Glomerular endothelial cell (primary cell): ENCODE data around the gene GRIK3. TPM values are rescaled to one million over a fixed set of nuclear protein-coding genes. Genes with fewer than 3 reads are reported as not detected.

Experiments
- DNase-seq: peaks from one replicate; pipeline ENCODE4 v3.0.0-alpha.2; 2011; ENCODE audit warnings: low read depth, low spot score; ENCODE audit errors: extremely low read depth
- total RNA-seq: library from RNA; depleted of rRNA; stranded (reverse); fragments of >200 nt; gene quantifications from 2 replicates; pipeline ENCODE4 v1.2.3, GENCODE V29; 2015

Gene GRIK3
- total RNA-seq, 1 donor from 2014 or later, result not detected

DNA sequence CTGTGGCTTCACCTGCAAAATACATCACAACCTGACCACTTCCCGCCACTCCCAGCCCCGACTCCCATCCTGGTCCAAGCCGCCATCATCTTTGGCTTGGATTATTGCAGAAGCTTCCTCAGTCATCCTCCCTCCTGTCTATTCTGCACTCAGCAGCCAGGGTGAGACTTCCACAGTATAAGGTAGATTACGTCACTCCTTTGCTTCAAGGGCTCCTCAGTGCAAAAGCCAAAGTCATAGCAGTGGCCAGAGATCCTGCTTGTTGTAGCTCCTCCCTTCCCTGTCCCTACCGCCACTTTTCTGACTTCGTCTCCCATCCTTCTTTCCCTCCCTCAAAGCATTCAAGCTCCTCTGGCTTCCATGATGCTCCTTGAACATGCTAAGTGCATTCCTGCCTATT lies 152.8 kb downstream of the GRIK3 start:
- no peak for DNase-seq

DNA sequence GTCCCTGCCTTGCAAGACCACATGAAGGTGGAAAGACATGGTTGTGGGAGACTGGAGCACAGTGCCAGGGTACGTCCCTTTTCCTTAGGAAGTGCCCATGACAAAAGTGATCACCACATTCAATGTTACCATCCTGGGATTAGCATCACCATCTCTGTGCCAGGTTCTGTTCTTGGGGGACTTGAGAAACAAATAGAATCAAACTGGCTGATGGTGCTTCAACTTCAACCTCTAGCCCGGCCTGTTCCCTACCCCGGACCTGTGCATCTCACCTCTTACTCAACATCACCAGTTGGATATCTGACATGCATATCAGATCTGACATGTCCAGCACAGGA lies 153.3 kb downstream of the GRIK3 start:
- DNase-seq, result no peak

DNA sequence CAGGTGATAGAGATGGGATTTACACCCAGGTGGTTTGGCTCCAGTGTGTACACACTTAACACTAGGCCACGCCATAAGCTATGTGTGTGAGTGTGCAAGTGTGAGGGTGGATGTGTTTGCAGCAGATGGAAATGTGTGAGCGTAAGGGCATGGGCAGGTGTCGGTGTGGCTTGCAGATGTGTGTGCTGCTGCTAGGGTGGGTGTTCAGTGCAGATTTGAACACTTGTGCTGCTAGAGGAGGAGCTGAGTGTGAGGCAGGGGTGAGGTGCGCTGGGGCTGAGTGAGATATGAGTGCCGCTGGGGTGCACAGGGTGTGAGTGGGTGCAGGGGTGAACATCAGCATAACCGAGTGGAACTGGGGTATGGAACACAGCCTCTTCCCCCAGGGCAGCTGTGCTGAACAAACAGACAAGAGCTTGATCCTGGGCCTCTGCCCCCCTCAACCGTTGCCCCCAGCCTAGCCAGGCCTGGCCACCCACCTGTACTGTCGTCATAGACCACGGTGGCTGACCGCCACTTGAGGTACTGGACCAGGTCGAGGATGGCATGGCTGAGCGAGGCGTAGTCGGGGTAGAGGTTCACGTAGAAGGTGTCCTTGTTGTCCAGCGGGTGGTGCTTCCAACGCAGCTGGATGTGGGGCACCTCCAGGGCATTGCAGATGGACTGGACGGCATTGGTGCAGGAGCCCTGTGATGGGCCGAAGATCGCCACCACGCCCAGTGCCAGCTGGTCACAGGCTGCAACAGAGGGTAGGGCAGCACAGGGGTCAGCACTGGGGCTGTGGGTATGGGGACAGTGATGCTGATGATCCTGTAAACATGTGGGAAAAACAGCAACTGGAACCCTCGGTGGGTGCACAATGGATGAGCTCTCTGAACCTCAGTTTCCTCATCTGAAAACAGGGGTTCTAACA lies 153.9 kb downstream of the GRIK3 start:
- no peak for DNase-seq

- DNase-seq, result no peak
Measured at GRCh38 chr1:36879613-36880012, 154.7 kb downstream of the GRIK3 start.

DNA sequence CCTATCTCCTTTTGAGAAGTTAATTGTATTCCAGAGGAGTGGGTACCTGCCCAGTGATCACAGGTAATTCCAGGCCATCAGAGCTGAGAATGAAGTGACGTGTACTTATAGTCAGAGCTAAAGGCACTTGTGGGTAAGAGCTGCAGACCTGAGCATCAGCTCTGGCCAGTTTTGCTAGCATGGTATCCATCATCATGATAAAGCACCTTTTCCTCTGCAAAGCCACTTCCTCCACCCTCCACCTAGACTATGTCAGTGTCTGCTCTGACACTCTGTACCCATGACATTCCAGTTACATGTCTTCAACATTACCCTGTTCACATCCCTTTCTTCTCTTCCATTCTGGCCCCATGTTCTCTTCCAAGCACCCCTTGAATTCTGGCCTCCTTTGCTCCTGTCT lies 157.3 kb downstream of the GRIK3 start:
- no peak for DNase-seq

DNA sequence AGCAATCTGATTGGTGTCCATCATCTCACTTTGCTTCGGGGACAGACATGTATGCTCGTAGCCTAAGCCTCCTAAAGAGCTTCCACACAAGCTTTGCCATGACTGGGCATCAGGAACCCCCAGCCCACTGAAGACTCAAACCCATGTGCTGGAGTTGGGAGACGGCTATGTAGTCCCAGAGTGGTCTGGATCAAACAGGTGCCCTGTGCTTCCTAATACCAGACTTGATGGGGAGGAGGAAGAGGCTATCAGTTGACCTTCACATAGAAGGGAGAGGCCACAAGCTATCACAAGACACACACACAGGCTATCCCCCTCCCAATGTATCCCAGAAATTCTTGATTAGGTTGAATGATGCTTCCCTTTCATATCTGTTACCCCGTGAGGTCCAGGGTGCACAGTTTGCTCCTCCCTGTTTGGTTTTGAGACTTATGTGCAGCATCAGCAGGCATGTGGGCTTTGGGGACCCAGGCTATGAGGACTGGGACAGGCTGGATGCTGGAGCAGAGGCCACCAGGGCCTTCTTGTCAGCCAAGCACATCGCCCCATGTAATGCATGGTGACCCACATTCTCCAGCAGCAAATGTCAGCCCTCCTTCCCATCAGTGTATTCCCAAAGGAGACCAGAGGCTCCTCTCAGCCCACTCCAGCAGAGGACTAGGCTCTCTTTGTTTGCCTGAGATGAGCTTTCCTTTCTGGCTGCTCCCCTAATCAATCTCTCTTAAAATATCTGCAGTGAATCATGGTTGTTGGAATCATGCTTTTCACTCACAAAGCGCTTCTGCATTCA lies 159.8 kb downstream of the GRIK3 start:
- no peak for DNase-seq

GRCh38 chr1:36872858-36873257 lies 161.5 kb downstream of the GRIK3 start:
- no peak for DNase-seq

GRCh38 chr1:36872126-36872754 lies 162.1 kb downstream of the GRIK3 start:
- DNase-seq, result no peak

GRCh38 chr1:36871146-36871971 lies 163.0 kb downstream of the GRIK3 start:
- no peak for DNase-seq

DNA sequence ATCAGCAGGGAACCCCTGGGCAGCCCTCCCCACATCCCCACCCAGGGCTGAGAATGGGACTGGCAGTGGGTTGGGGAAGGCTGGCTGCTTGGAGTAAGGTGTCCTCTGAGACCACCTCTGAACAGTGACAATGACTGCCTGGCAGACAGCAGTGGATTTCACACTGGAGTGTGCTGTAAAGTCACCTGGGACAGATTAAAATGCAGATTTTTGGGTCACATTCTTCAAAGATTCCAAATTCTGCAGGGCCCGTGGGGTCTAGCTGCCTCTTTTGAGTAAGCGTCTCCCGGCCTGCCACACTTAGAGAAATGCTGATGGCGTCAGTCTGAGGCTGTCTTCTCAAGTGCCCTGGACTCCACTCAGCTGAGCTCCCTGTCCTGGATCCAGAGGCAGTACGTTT lies 164.5 kb downstream of the GRIK3 start:
- no peak for DNase-seq

- DNase-seq, result no peak
Measured at GRCh38 chr1:36869054-36869453, 165.3 kb downstream of the GRIK3 start.

- no peak for DNase-seq
Measured at GRCh38 chr1:36867575-36867974, 166.7 kb downstream of the GRIK3 start.

DNA sequence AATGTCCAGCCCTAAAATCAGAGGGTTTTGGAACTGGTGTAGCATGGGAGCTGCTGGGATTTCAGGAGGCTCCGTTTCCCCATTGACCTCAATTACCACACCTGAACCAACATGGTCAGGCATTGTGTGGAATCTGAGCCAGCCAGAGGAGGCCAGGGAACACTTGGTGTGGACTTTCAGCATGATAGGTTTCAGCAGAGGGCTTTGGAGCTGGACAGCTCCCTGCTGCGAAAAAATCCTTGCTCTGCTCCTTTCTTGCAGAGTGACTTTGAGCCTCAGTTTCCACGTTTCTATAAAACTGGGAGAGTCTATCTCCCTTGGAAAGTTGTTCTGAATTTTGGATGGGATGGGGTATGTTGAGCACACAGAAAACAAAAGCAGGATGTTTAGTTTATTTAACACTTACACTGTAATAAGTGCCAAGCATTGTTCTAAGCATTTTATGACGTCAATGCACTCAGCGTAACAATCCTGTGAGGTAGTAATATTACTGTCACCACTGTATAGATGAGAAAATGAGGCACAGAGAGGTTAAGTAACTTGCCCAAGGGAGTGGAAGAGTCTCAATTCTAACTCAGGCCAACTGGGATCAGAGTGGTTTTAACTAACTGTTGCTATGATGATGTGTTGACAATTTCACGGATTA lies 168.0 kb downstream of the GRIK3 start:
- no peak for DNase-seq

DNA sequence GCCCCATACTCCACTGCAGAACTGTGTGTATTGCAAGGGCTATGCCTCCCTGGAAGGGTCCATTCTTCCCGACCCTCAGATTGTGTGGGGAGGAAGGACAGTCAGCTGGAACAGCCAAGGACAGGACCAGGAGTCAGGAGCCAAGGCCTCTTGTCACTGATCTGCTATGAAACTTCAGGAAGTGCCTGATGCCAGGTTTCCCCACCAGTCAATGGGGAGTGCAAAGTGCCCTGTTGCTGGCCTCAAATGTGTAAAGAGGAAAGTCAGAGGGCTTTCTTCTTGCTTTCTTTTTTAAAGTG lies 168.8 kb downstream of the GRIK3 start:
- DNase-seq, result no peak

DNA sequence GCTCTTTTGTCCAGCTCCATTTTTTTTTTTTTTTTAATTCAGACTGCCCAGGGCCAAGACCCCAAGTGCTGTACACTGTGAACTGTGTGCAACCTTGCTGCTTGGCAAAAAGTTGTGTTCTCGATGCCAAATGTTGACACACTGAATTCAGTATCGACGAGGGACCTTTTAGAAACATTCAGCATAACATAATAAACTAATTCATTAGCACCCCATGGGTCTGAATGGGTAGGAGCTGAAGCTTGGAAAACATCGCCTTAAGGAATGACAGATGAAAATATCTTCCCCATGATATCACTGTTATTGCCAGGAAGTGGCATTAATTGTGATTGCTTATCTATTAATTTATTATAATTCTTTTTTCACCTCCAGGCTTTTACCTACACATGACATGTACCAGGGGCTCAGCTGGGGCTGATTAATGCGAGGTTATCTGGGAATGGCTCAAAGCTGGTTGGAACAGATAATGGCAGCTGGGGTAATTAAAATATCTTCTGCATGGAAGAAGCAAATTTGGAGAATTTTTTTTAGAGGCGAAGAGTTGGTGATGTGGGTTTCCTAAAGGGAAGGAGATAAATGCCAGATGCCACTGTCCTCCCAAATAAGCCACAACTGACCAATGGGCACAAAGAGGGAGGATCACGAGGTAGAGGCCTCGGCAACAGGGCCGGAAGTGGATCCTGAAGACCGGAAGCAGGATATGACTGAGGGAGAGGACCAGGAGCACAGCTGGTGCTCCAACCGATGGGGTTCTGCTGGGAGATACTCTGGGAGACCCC lies 169.3 kb downstream of the GRIK3 start:
- no peak for DNase-seq

DNA sequence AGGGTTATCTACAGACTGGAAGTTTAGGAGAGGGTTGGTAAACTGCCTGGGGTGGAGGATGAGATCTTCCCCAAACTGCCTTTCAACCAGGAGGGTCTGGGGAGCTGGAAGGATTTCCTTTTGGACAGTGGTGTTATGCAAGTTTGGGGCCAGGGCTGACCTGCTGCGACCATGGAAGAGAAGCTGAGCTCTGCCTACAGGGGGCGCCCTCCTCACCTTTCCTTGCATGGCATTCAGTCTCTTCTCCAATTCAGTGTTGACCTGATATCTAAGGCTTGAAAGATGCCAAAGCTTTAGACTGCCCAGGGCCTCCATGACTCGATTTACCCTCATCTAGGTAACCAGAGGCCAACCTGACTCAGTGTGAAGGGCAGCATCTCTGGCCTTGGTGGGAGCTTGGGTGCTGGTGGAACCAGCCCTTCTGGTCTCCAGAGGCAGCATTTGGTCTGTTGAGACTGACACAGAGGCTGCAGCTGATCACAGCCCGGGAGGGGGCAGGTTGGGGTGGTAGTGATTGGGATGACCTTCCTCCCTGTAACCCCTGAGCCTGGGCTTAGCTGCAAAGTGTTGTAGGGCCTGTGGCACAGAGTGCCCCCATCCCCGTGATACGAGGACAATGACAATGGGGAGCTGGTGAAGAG lies 170.0 kb downstream of the GRIK3 start:
- DNase-seq, result no peak

DNA sequence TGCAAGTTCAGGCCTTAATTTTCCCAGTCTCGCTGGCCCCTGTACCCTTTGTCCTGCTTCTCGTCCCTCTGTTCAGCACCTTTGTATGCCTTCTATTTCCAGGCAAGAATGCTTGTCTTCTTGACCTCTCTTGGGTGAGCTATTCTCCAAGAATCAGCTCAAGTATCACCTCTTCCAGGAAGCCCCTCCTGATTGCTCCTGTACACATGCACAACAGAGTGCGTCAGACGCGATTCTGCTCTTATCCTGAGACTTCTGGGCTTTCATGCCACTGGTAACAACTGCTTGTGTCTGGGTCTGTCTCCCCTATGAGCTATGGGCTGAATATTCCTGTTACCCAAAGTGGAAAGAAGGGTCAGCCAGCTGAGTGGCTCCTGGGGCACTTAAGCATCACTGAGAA lies 170.8 kb downstream of the GRIK3 start:
- no peak for DNase-seq

DNA sequence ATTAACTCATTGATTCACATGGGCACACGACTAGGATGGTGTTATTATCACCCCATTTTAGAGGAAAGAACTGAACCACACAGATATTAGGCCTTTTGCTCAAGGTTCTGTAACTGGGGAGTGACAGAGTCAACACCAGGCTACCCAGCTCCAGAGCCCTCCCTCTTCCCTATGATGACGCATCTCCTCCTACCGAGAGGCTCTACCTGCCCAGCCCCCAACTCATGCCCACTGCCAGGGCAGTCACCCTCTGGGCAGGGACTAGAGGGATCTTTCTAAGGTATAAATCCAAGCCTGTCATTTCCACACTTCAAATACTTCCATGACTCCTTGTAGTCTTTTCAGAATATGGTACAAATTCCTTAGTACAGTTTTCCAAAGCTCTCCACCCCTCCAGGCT lies 171.3 kb downstream of the GRIK3 start:
- no peak for DNase-seq

GRCh38 chr1:36861375-36861774 lies 172.9 kb downstream of the GRIK3 start:
- DNase-seq, result no peak
